WTC11 (cell line): ENCODE results near the gene RASL10A.

Experiments used
- CTCF ChIP-seq: fragments of 200-600 bp; IDR thresholded peaks from 2 replicates; pipeline ENCODE4 v1.8.0; 2022; ENCODE audit warnings: antibody characterized with exemption
- ESRRA ChIP-seq: sonication (generic); formaldehyde crosslinking; IDR thresholded peaks from 2 replicates; pipeline ENCODE4 v1.8.1; 2022; ENCODE audit warnings: mild to moderate bottlenecking, missing genetic modification reagents, borderline replicate concordance
- FOXP4 ChIP-seq: sonication (generic); formaldehyde crosslinking; IDR thresholded peaks from 2 replicates; pipeline ENCODE4 v1.8.0; 2022; ENCODE audit warnings: mild to moderate bottlenecking, missing genetic modification reagents
- MXD4 ChIP-seq: fragments of 250-450 bp; sonication (Bioruptor Pico); IDR thresholded peaks from 2 replicates; pipeline ENCODE4 v1.8.0; 2021; ENCODE audit warnings: mild to moderate bottlenecking, moderate library complexity, borderline replicate concordance
- SMAD4 ChIP-seq: sonication (generic); formaldehyde crosslinking; IDR thresholded peaks from 2 replicates; pipeline ENCODE4 v1.8.0; 2022; ENCODE audit warnings: mild to moderate bottlenecking, missing genetic modification reagents
- TF ChIP-seq, protein P1 (sequence below): sonication (generic); formaldehyde crosslinking; IDR thresholded peaks from 2 replicates; pipeline ENCODE4 v1.8.1; 2023; ENCODE audit warnings: mild to moderate bottlenecking, missing genetic modification reagents

- TF ChIP-seq MXD4 (no peak), CTCF (no peak), SMAD4 (no peak), ESRRA (CRISPR knock-in tag) (no peak), FOXP4 (CRISPR knock-in tag) (no peak)
- TF ChIP-seq, protein P1, sequence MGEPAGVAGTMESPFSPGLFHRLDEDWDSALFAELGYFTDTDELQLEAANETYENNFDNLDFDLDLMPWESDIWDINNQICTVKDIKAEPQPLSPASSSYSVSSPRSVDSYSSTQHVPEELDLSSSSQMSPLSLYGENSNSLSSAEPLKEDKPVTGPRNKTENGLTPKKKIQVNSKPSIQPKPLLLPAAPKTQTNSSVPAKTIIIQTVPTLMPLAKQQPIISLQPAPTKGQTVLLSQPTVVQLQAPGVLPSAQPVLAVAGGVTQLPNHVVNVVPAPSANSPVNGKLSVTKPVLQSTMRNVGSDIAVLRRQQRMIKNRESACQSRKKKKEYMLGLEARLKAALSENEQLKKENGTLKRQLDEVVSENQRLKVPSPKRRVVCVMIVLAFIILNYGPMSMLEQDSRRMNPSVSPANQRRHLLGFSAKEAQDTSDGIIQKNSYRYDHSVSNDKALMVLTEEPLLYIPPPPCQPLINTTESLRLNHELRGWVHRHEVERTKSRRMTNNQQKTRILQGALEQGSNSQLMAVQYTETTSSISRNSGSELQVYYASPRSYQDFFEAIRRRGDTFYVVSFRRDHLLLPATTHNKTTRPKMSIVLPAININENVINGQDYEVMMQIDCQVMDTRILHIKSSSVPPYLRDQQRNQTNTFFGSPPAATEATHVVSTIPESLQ (CRISPR knock-in tag), result no peak
Observed at GRCh38 chr22:29353860-29354259, 38.4 kb upstream of the RASL10A start.
